ENCODE measurements around the gene LRRC55. TPM values are rescaled to one million over a fixed set of nuclear protein-coding genes. Genes with fewer than 3 reads are reported as not detected.

The LRRC55 gene
- total RNA-seq, 1 donor from 2014 or later: 29.0 TPM

DNA sequence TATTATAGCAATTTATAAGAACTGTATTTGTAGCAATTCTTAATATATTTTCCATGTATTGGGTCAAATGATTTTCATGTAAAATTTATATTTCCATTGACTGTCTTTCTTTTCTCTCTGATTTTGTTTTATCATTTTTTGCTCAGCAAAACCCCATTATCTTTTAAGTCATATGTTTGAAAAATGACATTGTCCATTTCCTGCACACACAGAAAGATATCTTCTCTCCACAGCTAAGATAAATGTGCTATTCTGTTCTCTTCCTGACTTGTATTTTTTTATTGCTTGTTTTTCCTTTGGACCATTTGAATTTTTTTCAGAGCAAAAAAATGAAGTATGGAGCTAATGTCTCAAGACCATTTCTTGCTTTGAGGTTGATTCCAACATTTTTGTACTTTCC is 6.3 kb upstream of the LRRC55 start:
- DNase-seq: no peak
- TF ChIP-seq, protein P1, sequence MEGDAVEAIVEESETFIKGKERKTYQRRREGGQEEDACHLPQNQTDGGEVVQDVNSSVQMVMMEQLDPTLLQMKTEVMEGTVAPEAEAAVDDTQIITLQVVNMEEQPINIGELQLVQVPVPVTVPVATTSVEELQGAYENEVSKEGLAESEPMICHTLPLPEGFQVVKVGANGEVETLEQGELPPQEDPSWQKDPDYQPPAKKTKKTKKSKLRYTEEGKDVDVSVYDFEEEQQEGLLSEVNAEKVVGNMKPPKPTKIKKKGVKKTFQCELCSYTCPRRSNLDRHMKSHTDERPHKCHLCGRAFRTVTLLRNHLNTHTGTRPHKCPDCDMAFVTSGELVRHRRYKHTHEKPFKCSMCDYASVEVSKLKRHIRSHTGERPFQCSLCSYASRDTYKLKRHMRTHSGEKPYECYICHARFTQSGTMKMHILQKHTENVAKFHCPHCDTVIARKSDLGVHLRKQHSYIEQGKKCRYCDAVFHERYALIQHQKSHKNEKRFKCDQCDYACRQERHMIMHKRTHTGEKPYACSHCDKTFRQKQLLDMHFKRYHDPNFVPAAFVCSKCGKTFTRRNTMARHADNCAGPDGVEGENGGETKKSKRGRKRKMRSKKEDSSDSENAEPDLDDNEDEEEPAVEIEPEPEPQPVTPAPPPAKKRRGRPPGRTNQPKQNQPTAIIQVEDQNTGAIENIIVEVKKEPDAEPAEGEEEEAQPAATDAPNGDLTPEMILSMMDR (IDR thresholded peaks at IDR 0.05; ENCODE audit: partially characterized antibody, unreplicated experiment): no peak
- Mint-ChIP-seq H3K36me3 (ENCODE audit: unreplicated experiment) (no peaks in the 10 kb centered on the region), H3K27me3 (ENCODE audit: unreplicated experiment) (peaks cover 10% of the 10 kb centered on the region), H3K4me3 (ENCODE audit: unreplicated experiment) (no peak overlapping the region), H3K27ac (ENCODE audit: unreplicated experiment) (no peak overlapping the region), H3K9me3 (ENCODE audit: unreplicated experiment) (peaks cover 10% of the 10 kb centered on the region), H3K4me1 (ENCODE audit: low read depth, unreplicated experiment) (peaks cover 9% of the 10 kb centered on the region)

GRCh38 chr11:57178334-57178733 is 3.4 kb upstream of the LRRC55 start:
- Mint-ChIP-seq H3K36me3 (ENCODE audit: unreplicated experiment) (no peaks in the 10 kb centered on the region), H3K27ac (ENCODE audit: unreplicated experiment) (no peak overlapping the region), H3K9me3 (ENCODE audit: unreplicated experiment) (peaks cover 8% of the 10 kb centered on the region)

GRCh38 chr11:57179681-57180080 is 2.1 kb upstream of the LRRC55 start:
- DNase-seq: no peak
- Mint-ChIP-seq H3K27me3 (ENCODE audit: unreplicated experiment) (peaks cover 11% of the 10 kb centered on the region), H3K4me1 (ENCODE audit: low read depth, unreplicated experiment) (peaks cover 14% of the 10 kb centered on the region), H3K9me3 (ENCODE audit: unreplicated experiment) (peaks cover 8% of the 10 kb centered on the region), H3K36me3 (ENCODE audit: unreplicated experiment) (no peaks in the 10 kb centered on the region), H3K4me3 (ENCODE audit: unreplicated experiment) (peak overlapping the region; percentile 96), H3K27ac (ENCODE audit: unreplicated experiment) (peak overlapping the region; percentile 98)
- TF ChIP-seq, protein P1 (IDR thresholded peaks at IDR 0.05; ENCODE audit: partially characterized antibody, unreplicated experiment): no peak

More at GRCh38 chr11:57178334-57178733, 3.4 kb upstream of the LRRC55 start:
- TF ChIP-seq, protein P1 (IDR thresholded peaks at IDR 0.05; ENCODE audit: partially characterized antibody, unreplicated experiment): no peak
- peaks cover 11% of the 10 kb centered on the region for H3K27me3 Mint-ChIP-seq (ENCODE audit: unreplicated experiment)
- DNase-seq: no peak
- no peak overlapping the region for H3K4me3 Mint-ChIP-seq (ENCODE audit: unreplicated experiment)
- H3K4me1 Mint-ChIP-seq (ENCODE audit: low read depth, unreplicated experiment): peaks cover 14% of the 10 kb centered on the region

DNA sequence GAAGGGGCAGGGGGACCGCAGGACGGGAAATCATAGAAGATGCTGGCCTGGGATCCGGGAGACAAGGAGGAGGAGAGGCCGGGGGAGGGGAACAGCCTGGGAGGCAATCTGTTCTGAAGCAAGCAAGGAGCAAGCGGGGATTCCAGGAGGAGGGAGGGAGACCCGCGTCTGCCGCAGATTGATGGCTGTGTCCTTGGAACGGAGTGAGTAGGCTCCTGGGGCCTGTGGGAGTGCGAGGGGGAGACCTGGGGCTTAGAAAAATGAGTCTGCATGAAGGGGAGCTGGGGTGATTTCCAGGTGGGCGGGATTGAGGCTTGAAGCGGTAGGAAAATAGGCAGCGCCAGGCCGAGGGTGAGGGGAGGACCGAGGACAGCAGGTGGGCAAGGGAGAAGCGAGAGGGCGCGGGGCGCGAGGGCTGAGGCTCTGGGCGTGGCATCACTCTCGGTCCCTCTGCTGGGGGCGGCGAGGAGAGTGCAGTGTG is 1.6 kb upstream of the LRRC55 start:
- TF ChIP-seq, protein P1 (IDR thresholded peaks at IDR 0.05; ENCODE audit: partially characterized antibody, unreplicated experiment): no peak
- Mint-ChIP-seq H3K4me1 (ENCODE audit: low read depth, unreplicated experiment) (peaks cover 14% of the 10 kb centered on the region), H3K4me3 (ENCODE audit: unreplicated experiment) (peak overlapping the region; percentile 96), H3K27ac (ENCODE audit: unreplicated experiment) (peak overlapping the region; percentile 98), H3K27me3 (ENCODE audit: unreplicated experiment) (peaks cover 10% of the 10 kb centered on the region), H3K36me3 (ENCODE audit: unreplicated experiment) (no peaks in the 10 kb centered on the region), H3K9me3 (ENCODE audit: unreplicated experiment) (peaks cover 8% of the 10 kb centered on the region)
- DNase-seq: peak; percentile 73

- DNase-seq: no peak
- H3K27me3 Mint-ChIP-seq (ENCODE audit: unreplicated experiment): peaks cover 9% of the 10 kb centered on the region
- peak overlapping the region; percentile 98 for H3K27ac Mint-ChIP-seq (ENCODE audit: unreplicated experiment)
- H3K4me1 Mint-ChIP-seq (ENCODE audit: low read depth, unreplicated experiment): peaks cover 14% of the 10 kb centered on the region
- TF ChIP-seq, protein P1 (IDR thresholded peaks at IDR 0.05; ENCODE audit: partially characterized antibody, unreplicated experiment): no peak
- H3K36me3 Mint-ChIP-seq (ENCODE audit: unreplicated experiment): no peaks in the 10 kb centered on the region
- peak overlapping the region; percentile 96 for H3K4me3 Mint-ChIP-seq (ENCODE audit: unreplicated experiment)
- peaks cover 8% of the 10 kb centered on the region for H3K9me3 Mint-ChIP-seq (ENCODE audit: unreplicated experiment)
Observed at GRCh38 chr11:57180964-57181363, 789 bp upstream of the LRRC55 start.
